GM04503 (cell line): ENCODE results near the gene FARP1.
"Not testable (repeated sequence)": the region's sequence is repeated elsewhere in the genome, so short reads cannot be mapped to it uniquely, and the experiment has no call there.

Experiments used
- DNase-seq: peaks from one replicate; pipeline ENCODE4 v3.0.0-alpha.2; 2012; ENCODE audit warnings: low read depth

FARP1 gene

DNA sequence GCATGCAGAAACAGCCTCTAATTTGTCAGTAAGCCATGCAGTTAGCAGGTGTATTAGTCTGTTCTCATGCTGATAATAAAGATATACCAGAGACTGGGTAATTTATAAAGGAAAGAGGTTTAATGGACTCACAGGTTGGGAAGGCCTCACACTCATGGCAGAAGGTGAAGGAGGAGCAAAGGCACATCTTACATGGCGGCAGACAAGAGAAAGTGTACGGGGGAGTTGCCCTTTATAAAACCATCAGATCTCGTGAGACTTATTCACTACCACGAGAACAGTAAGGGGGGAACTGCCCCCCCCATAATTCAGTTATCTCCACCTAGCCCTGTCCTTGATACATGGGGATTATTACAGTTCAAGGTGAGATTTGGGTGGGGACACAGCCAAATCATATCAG, 87.9 kb downstream of the FARP1 start:
- not testable (repeated sequence) for DNase-seq

DNA sequence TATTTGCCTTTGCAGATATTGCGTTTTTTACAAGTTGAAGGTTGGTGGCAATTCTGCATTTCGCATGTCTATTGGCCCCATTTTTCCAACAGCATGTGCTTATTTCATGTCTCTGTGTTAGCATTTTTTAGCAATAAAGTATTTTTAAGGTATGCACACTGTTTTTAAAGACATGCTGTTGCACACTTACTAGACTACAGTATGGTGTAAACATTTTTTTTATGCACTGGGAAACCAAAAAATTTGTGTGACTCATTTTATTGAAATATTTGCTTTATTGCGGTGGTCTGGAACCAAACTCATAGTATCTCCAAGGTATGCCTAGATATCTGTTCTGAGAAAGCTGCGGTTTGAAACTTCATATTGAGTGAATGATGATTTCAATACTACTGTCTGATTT, 89.6 kb downstream of the FARP1 start:
- peak; percentile 25 for DNase-seq

DNA sequence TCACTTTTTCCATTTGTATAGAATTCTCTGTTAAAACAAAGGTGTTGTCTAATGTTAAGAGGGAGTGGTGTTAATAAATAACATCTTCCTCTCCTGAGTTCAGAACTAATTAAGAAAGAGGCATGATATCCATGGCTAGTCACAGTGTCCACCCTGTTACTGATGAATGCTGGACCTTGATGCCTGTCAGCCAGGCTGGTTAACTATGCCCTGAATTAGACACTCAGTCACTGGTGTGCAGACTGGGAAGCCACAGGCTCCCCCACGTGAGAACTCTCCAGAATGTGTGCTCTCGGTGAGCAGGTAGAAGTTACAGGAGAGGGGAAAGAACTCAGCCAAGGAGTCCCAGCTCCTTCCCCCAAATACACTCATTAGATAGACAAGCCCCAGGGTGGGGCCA, 90.2 kb downstream of the FARP1 start:
- DNase-seq, result no peak

DNA sequence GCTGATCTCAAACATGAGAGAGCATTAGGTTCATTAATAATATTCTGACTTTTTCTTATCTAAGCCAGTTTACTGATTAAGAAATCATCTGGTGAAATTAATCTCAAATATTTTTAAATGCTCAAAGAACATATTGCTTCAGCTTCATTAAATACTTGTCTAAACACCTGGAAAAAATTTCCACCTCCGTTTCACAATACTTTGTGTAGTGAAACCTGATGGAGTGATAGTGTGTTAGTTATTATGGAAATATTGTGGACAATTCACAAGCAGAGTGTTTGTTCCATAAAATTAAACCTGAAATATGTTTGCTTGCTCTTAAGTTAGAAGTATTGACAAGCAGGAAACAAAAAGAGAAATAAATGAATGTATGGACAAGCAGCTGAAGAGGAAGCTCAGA, 91.5 kb downstream of the FARP1 start:
- DNase-seq, result no peak

DNA sequence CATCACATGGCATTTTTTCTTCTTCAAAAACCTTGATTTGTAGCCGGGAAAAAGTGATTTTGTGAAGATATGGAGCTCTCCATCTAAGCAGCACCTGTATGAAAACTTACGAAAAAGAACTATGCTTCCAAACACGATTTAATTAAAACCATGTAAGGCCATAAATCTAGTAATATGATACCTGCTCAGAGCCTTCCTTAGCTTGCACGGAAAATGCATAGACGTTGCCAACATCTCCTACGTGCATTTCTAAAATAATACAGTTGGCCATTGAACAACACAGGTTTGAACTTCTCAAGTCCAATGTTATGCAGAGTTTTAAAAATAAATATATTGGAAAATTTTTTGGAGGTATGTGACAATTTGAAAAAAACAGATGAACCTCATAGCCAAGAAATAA, 93.3 kb downstream of the FARP1 start:
- no peak for DNase-seq

DNA sequence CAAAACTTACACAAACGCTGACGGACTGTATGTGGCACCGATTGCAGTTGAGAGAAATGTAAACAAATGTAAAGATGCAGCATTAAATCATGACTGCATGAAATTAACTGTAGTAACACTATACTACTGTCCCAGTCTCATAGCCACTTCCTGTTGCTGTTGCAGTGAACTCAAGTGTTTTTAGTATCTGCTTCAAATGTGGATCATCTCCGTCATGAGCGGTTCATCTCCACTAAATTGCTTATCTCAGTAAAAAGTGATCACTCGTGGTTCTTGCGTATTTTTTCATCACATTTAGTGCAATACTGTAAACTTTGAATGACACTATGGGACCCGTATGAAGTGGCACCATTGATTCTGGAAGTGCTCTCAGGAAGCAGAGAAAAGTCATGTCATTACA, 94.4 kb downstream of the FARP1 start:
- DNase-seq, result no peak

DNA sequence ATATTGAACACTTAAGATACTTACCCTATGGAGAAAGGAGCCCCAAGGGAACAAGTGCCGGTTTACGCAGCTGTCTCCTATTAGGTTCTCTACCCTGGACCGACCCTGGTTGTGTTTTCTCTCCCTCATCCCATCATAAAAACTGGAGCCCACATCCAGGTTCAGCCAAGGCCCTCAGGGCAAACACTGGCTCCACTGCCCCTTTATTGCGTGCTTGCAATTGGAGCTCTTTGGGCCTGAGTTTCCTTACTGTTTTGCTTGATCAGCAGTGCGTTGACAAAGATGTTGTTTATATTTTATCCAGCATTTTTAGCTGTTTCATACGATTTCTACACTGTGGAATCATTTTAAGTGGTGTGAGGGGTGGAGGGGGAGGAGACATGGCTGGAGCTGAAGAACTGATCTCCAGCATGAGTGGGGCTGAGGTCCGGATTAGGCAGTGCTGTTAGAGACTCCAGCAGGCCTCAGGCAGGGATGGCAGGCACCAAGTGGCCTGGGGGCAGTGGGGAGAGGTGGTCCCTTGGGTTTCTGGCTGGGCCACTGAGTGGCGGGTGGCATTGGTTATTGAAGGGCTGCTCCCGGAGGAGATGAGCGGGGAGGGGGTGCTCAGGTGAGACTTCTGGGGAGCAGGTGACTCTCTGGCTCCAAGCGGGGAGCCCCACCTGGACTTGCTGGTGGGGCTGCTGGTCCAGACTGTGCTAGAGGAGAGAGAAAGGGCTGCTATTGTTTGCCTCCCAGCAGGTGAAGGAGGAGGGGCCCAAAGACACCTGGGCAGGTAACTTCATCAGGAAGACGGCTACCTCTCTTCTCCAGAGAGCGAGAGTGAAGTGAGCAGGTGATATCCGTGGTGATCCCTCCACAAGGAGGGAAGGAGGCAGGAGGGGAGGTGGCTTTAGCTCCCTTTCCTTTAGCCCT, 96.5 kb downstream of the FARP1 start:
- no peak for DNase-seq

DNA sequence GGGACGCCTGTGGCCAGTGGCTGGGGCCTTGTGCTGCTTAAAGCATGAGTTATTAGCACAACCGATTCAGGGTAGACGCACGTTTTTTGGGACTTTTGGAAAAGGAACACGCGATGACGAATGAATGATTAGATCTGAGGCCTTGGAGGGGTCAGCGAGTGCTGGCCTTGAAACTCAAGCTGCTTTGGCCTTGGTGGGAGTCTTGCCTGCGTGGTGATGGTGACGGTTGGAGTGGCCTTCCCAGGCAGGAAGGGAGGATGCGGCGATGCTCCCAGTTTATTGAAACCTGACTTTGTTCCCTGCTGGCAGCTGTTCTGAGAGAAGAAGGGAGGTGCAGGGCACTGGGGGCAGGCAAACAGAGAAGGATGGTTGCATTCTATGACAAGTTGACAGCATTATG, 97.2 kb downstream of the FARP1 start:
- DNase-seq, result no peak

DNA sequence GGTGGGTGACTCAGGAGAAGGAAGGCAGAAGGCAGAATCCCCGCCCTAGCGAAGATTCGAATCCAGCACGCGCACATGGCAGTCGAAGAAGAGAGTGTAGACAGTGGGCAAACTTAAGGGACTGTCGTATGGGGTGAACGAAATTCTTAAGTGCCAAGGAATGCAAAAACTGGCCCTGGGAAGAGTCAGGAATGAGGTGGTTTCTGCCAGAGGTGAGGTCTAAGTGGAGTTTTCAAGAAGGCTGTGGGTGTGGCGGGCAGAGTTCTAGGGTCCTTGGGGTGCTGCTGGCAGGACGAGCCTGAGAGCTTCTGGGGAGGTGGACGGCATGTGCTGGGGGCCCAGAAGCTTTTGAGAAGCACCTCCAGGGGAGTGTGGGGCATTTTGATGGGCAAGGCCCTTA, 98.1 kb downstream of the FARP1 start:
- no peak for DNase-seq

DNA sequence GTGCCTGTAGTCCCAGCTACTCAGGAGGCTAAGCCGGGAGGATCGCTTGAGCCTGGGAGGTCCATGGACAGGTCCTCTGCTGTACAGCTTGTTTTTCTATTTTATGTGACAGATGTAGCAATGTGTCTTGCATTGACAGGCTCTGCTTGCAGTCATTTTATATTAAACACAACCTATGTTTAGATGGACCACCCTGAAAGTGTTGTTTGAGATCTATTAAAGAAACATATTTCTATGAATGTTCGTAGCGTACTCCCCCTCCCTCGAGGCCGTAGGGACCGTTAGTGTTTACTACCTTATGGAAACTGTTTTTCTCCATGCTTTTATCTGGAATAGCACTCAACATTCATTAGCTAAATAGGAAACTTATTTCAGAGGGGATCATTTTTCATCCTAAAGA, 99.1 kb downstream of the FARP1 start:
- no peak for DNase-seq

DNA sequence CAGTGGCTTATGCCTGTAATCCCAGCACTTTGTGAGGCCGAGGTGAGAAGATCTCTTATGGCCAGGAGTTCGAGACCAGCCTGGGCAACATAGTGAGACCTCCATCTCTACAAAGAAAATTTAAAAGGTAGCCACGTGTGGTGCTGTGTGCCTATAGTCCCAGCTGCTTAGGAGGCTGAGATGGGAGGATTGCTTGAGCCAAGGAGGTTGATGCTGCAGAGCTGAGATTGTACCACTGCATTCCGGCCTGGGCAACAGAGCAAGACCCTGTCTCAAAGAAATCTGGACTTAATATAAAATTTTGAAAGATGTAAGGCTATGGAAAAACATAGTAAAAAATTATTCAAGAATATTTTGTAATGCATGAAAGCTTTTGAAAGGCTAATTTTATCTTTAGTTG, 99.5 kb downstream of the FARP1 start:
- no peak for DNase-seq

DNA sequence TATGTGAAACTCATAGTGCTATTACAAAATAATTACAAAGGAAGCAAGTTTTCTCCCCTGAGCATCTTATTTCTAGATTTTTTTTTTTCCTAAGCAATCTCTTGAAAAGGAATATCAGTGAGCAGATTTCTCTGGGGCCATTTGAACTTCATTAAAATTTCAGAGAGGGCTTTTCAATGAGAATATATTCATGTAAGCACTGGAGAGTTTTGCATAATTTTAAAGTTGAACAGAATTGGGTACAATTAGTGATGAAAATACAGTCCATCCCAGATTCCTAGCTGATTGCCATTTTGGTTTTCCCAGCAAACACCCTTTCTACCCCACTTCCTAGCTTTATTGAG, 101.0 kb downstream of the FARP1 start:
- DNase-seq, result no peak

DNA sequence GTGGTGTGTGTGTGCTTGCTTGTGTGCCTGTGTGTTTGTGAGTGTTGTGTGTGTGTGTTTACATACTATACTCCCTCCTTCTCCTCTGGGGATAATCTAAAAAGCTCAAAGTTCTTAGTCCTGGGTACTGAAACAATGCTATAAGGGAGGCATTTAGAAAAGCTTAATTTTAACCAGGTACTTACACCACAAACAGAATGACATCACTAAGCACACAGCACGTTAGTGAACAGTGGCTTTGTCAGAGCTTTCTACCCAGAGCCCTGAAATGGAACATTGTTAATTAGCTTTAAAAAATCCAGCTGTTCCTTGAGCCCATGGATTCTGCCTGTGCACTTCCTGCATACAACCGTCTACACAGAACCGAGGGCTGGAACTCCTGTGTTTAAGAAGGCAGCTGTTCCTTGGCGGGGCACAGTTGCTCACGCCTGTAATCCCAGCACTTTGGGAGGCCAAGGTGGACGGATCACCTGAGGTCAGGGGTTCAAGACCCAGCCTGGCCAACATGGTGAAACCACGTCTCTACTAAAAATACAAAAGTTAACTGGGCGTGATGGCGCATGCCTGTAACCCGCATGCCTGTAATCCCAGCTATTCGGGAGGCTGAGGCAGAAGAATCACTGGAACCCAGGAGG, 103.8 kb downstream of the FARP1 start:
- no peak for DNase-seq

DNA sequence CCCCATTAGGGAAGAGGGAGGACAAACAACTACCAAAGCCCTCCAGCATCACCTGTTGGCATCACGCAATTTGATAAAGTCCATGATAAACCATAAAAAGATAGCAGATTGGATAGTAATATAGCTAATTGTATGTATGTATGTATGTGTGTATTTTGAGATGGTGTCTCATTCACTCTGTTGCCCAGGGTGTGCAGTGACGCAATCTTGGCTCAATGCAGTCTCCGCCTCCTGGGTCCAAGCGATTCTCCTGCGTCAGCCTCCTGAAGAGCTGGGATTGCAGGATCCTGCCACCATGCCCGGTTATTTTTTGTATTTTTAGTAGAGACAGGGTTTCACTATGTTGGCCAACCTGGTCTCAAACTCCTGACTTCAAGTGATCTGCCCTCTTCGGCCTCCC, 108.8 kb downstream of the FARP1 start:
- DNase-seq, result no peak

DNA sequence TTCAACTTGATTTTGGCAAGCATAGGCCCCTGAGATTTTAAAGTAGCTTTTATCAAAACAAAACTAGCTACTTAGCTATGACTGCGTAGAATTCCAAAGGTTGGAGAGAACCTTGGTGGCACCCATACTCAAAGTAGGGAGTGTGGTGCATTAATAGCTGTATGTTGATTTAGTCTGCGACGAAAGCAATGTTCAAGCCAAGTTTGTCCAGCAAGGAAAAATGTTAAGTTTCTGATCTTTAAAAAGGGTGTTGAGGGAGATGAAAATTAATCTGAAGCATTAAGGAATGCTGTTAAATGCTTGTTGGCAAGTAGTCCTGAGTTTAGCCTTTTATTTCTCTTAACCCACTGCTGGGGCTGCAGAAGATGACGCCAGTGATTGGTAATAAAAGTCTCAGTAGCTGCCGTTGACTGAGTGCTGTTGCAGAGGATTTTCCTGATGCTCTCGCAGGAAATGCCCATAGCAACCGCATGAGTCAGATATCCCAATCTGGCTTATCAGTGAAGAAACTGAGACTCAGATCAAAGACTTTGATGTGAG, 110.1 kb downstream of the FARP1 start:
- peak; percentile 67 for DNase-seq

DNA sequence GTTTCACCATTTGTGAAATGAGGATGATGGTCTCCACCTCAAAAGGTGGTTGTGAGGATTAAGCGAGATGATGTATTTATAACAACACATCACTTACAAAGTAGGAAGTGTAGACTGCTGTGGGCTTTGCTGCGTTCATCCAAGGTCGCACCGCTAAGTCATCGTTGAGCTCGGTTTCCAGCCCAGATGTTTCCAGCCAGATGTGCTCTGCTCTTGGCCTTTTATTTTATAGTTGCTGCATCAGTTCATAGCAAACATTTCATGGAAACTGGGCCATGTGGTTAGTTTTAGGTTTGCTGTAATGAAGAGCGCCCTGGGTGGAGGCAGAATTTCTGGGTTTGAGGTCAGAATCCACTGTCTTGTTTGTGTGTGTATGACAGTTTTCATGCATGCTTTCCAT, 110.6 kb downstream of the FARP1 start:
- DNase-seq, result no peak

DNA sequence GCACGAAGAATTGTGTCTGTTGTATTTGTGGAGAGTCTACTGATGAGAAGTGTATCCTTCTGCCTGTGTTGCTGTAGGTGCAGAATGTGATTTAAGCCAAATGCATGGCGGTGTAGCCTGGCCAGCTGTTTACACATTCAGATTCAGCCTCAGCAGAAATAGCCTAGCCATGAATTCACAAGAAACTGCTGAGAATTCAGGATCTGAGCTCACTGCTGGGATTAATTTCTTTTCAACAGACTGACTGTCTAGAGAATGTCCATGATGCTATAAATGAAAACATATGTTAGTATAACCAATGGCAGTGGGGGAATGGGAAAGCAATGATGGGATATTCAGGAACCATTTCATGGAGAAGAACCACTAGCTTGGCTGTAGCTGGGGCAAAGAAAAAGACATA, 111.6 kb downstream of the FARP1 start:
- DNase-seq, result peak; percentile 74

DNA sequence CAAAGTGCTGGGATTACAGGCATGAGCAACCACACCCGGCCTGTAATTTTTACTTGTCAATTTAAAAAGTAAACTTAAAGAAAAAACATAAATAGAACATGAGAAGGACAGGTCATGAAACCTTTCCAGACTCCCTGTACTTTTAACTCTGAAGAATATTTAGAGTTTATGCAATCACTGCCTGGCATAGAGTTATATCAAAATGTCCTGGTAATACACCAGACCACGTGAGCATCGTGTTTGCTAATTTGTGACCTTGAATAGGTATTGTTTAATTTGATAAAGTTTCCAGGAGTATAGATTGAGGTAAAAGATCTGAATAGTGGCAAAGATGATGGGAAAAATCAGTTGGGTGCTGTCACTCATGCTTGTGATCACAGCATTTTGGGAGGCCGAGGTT, 115.3 kb downstream of the FARP1 start:
- no peak for DNase-seq

DNA sequence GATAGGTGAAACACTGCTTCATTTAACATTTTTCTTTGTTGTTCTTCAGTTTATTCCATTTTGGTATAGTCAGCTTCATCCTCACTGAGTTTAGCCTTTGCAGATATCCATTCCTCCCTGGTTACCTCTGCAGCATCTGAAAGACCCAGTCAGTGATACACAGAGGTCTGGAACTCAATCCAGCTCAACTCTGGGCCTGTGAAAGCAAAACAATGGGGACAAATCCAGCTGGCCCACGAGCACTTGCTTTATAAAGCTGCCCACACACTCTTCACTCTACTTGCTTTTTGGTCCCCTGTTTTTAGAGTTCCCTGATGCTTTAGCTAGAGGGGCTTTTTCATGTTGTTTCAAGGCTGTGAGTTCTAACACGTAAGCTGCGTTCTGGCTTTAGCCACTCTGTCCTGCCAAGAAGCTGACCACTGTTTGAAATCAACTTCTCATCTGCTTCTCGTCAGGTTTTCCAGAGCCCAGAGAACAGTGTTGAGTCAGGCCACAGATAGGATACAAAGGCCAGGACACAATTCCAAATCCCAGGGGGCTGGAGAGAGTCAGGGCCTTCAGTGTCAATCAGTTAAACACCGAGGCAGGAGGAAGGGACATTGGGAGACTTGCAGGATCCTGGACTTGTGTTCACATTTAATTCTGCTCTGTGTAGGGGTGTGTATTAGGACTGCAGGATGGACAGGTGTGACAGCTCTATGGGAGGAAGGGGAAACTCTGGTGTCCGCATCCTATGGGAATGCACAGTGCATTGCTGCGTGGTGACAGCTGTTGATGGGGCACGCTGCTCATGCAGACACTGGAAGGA, 117.7 kb downstream of the FARP1 start:
- no peak for DNase-seq

DNA sequence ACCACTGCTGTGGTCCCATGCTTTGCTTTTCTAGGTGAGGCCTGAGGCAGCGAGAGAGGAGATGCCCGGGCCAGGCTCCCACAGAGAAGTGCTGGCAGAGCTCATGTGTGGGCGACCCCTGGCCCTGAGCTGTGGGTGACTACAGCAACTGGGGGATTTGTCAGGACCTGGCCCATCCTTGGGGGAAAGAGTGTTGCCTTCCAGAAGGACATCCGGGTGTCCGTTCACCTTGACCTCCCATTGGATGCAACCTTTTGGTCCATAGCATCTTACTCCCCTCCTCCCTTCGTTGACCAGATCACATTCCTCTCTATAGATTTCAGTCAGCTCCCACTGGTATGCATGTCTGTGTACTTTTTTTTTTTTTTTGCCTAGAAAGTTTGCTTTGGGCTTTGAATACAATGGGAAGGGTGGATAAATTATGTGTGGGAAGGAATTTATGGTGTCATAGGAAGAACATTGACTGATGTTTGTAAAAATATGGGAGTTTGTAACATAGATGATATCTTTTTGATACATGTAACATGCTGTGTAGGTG, 118.3 kb downstream of the FARP1 start:
- DNase-seq, result no peak

DNA sequence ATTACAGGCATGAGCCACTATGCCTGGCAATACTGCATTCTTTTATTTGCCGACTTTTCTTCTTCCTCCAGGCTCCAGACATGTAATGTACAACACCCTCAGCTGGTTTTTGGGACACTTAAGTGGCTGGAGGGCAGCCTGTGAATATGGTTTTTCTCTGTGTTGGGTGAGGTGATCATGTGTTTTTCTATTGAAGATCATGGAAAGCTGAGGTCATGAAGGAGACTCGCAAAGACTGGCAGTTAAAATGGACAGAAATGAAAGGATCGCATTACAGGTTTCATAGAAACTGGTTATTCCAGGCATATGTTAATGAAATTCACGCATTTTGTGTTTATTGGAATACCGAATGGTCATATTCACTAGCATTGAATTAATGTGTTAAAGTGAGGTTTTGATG, 119.4 kb downstream of the FARP1 start:
- no peak for DNase-seq

DNA sequence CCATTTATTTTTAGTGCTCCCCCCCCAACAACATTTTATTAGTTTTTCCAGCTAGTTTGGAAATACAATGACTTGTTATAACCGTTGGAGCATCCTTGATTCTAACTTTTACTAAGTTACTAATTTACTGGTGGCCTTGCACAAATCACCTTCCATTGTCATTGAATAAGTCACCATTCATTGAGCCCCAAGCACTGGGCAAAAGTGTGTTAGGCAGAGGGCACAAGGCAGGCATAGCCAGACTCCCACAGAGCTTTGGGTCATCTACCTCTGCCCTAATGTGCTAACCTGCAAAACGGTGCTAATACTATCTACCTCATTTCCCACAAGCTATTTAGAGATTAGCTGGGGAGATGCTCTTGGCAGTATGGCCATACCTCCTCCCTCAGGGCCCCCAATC, 120.9 kb downstream of the FARP1 start:
- no peak for DNase-seq

DNA sequence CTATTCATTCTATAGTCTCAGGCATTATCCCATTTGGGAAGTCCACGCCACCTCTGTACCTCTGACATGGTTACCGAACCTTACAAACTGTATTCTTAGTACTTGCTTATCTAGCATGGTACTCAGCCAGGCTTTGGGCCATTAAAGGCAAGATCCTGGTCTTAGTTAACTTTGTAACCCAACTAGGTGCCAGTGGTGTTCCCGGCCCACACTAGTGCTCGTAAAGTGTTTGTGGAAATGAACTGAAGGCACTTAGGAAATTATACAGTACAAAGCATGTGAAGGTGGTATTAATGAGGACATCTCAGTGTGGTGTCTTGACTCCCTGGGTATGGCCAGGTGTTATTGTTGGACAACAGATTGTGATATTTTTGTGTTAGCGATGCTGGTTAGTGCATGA, 122.0 kb downstream of the FARP1 start:
- DNase-seq, result no peak
